CD4-positive, alpha-beta T cell treated with Interleukin-15 for 1 hour (primary cell): ENCODE results near the gene ANP32D.
"Not testable (repeated sequence)": the region's sequence is repeated elsewhere in the genome, so short reads cannot be mapped to it uniquely, and the experiment has no call there.

Source experiments
- DNase-seq: peaks from one replicate; pipeline ENCODE4 v3.0.0-alpha.2; 2020

The ANP32D gene

DNA sequence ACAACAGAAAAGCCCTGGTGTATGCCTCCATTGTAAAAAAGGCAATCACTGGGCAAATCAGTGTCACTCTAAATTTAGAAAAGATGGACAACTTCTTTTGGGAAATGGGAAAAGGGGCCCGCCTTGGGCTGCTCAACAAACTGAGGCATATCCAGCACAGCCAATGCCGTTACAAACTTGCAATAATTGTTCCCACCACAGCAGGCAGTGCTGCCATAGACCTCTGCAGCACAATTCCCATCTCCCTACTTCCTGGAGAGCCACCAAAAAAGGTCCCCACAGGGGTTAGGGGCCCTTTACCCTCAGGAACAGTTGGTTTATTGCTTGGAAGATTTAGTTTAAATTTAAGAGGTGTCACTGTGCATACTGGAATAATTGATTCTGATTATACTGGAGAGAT, 36.6 kb downstream of the ANP32D start:
- DNase-seq, result no peak

DNA sequence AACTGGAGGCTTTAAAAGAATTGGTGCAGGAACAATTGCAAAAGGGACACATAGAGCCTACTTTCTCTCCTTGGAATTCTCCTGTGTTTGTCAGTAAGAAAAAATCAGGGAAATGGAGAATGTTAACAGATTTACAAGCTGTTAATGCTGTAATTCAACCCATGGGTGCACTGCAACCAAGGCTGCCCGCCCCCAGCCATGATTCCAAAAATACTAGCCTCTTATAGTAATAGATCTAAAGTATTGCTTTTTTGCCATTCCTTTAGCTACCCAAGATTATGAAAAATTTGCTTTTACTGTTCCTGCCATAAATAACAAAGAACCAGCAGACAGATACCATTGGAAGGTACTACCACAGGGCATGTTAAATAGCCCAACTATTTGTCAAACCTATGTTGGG, 37.8 kb downstream of the ANP32D start:
- no peak for DNase-seq

DNA sequence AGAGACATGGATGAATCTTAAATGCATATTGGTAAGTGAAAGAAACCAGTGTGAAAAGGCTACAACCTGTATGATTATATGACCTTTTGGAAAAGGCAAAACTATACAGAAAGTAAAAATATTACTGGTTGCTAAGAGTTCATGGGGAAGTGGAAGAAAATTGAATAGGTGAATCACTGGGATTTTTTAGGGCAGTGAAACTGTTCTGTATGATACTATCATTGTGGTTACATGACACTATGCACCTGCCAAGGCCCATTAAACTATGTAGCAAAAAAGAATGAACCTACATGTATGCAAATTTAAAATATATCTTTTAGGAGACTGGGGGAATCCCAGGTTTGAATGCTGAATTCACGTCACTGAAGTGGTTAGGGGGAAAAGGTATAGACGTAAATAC, 40.5 kb downstream of the ANP32D start:
- no peak for DNase-seq

DNA sequence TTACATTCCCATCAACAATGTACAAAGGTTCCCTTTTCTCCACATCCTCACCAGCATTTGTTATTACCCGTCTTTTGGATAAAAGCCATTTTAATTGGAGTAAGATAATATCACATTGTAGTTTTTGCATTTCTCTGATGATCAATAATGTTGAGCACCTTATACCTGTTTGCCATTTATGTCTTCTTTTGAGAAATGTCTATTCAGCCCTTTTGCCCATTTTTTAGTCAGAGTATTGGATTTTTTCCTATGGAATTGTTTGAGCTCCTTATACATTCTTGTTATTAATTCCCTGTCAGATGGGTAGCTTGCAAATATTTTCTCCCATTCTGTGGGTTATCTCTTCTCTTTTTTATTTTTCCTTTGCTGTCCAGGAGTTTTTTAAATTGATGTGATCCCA, 42.4 kb downstream of the ANP32D start:
- DNase-seq, result no peak

- not testable (repeated sequence) for DNase-seq
Measured at GRCh38 chr12:48520381-48520780, 48.0 kb downstream of the ANP32D start.
